Mesodermal cell (in vitro differentiated cells): ENCODE data around the gene MRPL28.

Source experiments
- H3K27ac ChIP-seq: 2 replicates; pipeline ENCODE4 v1.7.0; 2013; ENCODE audit warnings: mild to moderate bottlenecking, low read depth, low read length, moderate library complexity; ENCODE audit not compliant: severe bottlenecking
- H3K36me3 ChIP-seq: 2 replicates; pipeline ENCODE4 v1.7.1; 2013; ENCODE audit warnings: mild to moderate bottlenecking, low read length, moderate library complexity; ENCODE audit not compliant: control insufficient read depth, insufficient read depth
- H3K4me1 ChIP-seq: one replicate; pipeline ENCODE4 v1.7.1; 2013; ENCODE audit warnings: mild to moderate bottlenecking, low read length; ENCODE audit not compliant: insufficient read depth, control insufficient read depth, poor library complexity, severe bottlenecking
- H3K4me3 ChIP-seq: 2 replicates; pipeline ENCODE4 v1.7.0; 2013; ENCODE audit warnings: low read length, control low read depth, mild to moderate bottlenecking; ENCODE audit not compliant: insufficient read depth, poor library complexity, severe bottlenecking; ENCODE audit errors: extremely low read depth
- H3K9me3 ChIP-seq: 2 replicates; pipeline ENCODE4 v1.7.1; 2013; ENCODE audit warnings: mild to moderate bottlenecking, low read length, moderate library complexity; ENCODE audit not compliant: control insufficient read depth
- WGBS, 2 experiments: methylation state at CpG; one replicate each; pipeline ENCODE4 v1.1.5; 2013; ENCODE audit warnings: missing lambda C conversion rate in 2 of 2; ENCODE audit not compliant: insufficient coverage in 2 of 2; 5-methylcytosine and 5-hydroxymethylcytosine counted together

MRPL28 gene

GRCh38 chr16:400061-400591 is 29.8 kb upstream of the MRPL28 start:
- Histone ChIP-seq H3K4me3 (peak overlapping the region; percentile 66), H3K27ac (no peak overlapping the region)
- WGBS, 2 experiments, result 80 to 90% methylated on average over 6 to 9 of the region's 10 CpGs

GRCh38 chr16:399340-400019 is 29.1 kb upstream of the MRPL28 start:
- no peaks in the 10 kb centered on the region for H3K4me1 ChIP-seq
- no peak overlapping the region for H3K4me3 ChIP-seq
- H3K27ac ChIP-seq, result no peak overlapping the region
- 90 to 96% methylated on average over 19 to 20 of the region's 22 CpGs for WGBS, 2 experiments
- H3K9me3 ChIP-seq, result no peaks in the 10 kb centered on the region
- H3K36me3 ChIP-seq, result peaks cover 26% of the 10 kb centered on the region

More at GRCh38 chr16:400061-400591, 29.8 kb upstream of the MRPL28 start:
- Histone ChIP-seq H3K4me1 (no peaks in the 10 kb centered on the region), H3K9me3 (no peaks in the 10 kb centered on the region), H3K36me3 (peaks cover 26% of the 10 kb centered on the region)

GRCh38 chr16:398561-399339 is 28.4 kb upstream of the MRPL28 start:
- WGBS, 2 experiments, result 94% methylated on average over 21 to 22 of the region's 24 CpGs

GRCh38 chr16:397736-398332 is 27.5 kb upstream of the MRPL28 start:
- H3K36me3 ChIP-seq, result peaks cover 26% of the 10 kb centered on the region
- peak overlapping the region; percentile 29 for H3K4me3 ChIP-seq
- no peaks in the 10 kb centered on the region for H3K9me3 ChIP-seq
- peak overlapping the region; percentile 79 for H3K27ac ChIP-seq
- WGBS, 2 experiments, result 38 to 41% methylated on average over 22 to 26 of the region's 29 CpGs
- H3K4me1 ChIP-seq, result no peaks in the 10 kb centered on the region

More at GRCh38 chr16:398561-399339, 28.4 kb upstream of the MRPL28 start:
- Histone ChIP-seq H3K4me1 (no peaks in the 10 kb centered on the region), H3K4me3 (no peak overlapping the region), H3K36me3 (peaks cover 26% of the 10 kb centered on the region), H3K27ac (peak overlapping the region; percentile 79), H3K9me3 (no peaks in the 10 kb centered on the region)

GRCh38 chr16:397135-397661 is 26.9 kb upstream of the MRPL28 start, which contains the start of gene NME4:
NME4 (plus strand) TSS chr16:397199; CDS start chr16:397223, 24 bp downstream.
- Histone ChIP-seq H3K9me3 (peaks cover 2% of the 10 kb centered on the region), H3K27ac (peak within 1 kb of the TSS; percentile 79), H3K36me3 (peaks cover 26% of the 10 kb centered on the region), H3K4me1 (no peaks in the 10 kb centered on the region), H3K4me3 (peak within 1 kb of the TSS; percentile 55)
- 1 to 2% methylated on average over 29 to 50 of the region's 75 CpGs for WGBS, 2 experiments

- no peaks in the 10 kb centered on the region for H3K4me1 ChIP-seq
- H3K4me3 ChIP-seq, result peak overlapping the region; percentile 38
- WGBS, 2 experiments, result 13% methylated on average over 19 of the region's 22 CpGs
- peak overlapping the region; percentile 77 for H3K27ac ChIP-seq
- peaks cover 7% of the 10 kb centered on the region for H3K9me3 ChIP-seq
- H3K36me3 ChIP-seq, result peaks cover 26% of the 10 kb centered on the region
These were observed 26.3 kb upstream of the MRPL28 start for GRCh38 chr16:396605-397004.

GRCh38 chr16:396199-396598 is 25.9 kb upstream of the MRPL28 start:
- Histone ChIP-seq H3K36me3 (peaks cover 26% of the 10 kb centered on the region), H3K9me3 (peaks cover 7% of the 10 kb centered on the region), H3K4me3 (peak overlapping the region; percentile 38), H3K4me1 (no peaks in the 10 kb centered on the region), H3K27ac (peak overlapping the region; percentile 8)
- WGBS, 2 experiments, result 29 to 67% methylated on average over 1 to 2 of the region's 3 CpGs

GRCh38 chr16:392450-393030 is 22.2 kb upstream of the MRPL28 start:
- Histone ChIP-seq H3K4me3 (no peak overlapping the region), H3K36me3 (no peaks in the 10 kb centered on the region), H3K4me1 (peaks cover 4% of the 10 kb centered on the region), H3K27ac (no peak overlapping the region), H3K9me3 (peaks cover 7% of the 10 kb centered on the region)
- WGBS, 2 experiments, result 92 to 93% methylated on average over 5 to 7 of the region's 7 CpGs

GRCh38 chr16:391885-392335 is 21.6 kb upstream of the MRPL28 start:
- H3K4me1 ChIP-seq, result peaks cover 7% of the 10 kb centered on the region
- peaks cover 7% of the 10 kb centered on the region for H3K9me3 ChIP-seq
- no peaks in the 10 kb centered on the region for H3K36me3 ChIP-seq
- 49 to 67% methylated on average over 5 to 6 of the region's 7 CpGs for WGBS, 2 experiments
- no peak overlapping the region for H3K27ac ChIP-seq
- H3K4me3 ChIP-seq, result no peak overlapping the region

- Histone ChIP-seq H3K4me1 (peaks cover 12% of the 10 kb centered on the region), H3K36me3 (no peaks in the 10 kb centered on the region), H3K9me3 (peaks cover 7% of the 10 kb centered on the region), H3K4me3 (no peak overlapping the region), H3K27ac (no peak overlapping the region)
- 90 to 93% methylated on average over 10 of the region's 10 CpGs for WGBS, 2 experiments
These were observed 19.0 kb upstream of the MRPL28 start for GRCh38 chr16:389352-389751.
